Stimulated activated CD4-positive, alpha-beta T cell treated with anti-CD3 and anti-CD28 coated beads, Interleukin-4, amount 100 ng/mL, for 48 hours (primary cell): ENCODE data around the gene MAPKBP1.

Experiments used
- DNase-seq, 2 donors: peaks; one replicate each; pipeline ENCODE4 v3.0.0-alpha.2; 2020; ENCODE audit warnings: low read depth in 2 of 2

MAPKBP1 gene

GRCh38 chr15:41850482-41851166, 76.3 kb downstream of the MAPKBP1 start:
- DNase-seq = no peak

GRCh38 chr15:41851167-41851523, 76.9 kb downstream of the MAPKBP1 start:
- DNase-seq = no peak

DNA sequence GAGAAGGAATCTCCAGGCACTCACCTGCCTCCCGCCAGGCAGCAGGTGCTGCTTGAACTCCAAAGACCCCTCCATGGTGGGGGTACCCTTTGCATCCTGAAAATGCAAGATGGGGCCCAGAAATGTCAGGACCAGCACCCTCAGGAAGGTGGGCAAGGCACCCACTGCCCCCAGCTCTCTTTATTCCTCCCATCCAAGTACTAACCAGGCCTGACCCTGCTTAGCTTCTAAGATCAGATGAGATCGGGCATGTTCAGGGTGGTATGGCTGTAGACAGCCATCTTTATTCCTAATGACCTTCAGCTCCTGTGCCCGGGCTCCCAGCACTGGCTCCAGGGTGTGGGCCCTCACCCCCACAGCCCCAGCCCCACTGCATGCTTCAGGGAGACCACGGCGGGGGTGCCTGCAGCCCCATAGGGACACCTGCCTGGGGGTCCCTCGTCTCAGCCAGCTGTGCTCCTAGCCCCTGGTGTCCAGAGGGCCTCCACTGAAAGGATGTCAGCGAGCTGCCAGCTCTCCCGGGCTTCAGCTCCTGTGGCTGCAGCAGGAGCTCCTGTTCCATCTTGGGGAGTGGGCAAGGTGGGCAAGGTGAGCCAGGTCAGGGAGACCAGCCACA, 77.6 kb downstream of the MAPKBP1 start:
- no peak for DNase-seq

- no peak for DNase-seq
These were observed 78.7 kb downstream of the MAPKBP1 start for GRCh38 chr15:41852736-41853590.

DNA sequence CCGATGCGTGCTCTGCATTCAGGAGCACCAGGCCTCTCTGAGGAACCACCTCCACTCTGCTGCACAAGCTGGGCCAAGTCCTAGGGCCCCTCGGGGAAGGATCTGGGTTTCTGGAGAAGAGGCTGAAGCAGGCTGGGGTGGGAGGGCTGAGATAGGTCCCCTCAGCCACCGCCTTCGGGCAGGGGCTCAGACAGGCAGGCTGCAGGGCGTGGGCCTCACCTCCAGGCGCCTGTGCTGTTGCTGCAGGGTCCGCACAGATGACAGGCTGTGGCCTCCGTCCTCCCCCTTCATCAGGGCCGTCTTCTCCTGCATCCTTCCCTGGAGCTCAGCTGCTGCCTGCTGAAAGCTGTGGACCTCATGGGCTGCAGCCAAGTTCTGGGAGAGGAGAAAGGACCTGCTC, 79.5 kb downstream of the MAPKBP1 start:
- no peak for DNase-seq

DNA sequence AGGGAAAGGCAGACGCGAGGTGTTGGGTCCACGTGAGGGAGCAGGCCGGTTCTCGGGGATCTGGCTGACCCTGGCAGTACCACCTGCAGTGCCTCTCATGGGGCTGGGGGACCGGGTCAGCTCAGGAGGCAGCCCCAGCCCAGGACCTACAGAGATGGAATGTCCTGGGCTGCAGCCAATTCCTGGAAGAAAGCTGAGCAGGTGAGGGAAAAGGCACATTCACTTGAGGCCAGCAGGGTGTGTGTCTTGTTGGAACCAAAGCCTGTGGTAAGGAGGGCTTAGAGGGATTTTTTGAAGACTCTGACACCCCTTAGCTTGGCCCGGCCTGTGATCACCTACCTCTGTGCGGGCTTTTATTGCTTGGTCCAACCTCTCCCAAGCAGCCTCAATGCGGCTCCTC, 80.2 kb downstream of the MAPKBP1 start:
- DNase-seq = no peak

GRCh38 chr15:41855261-41855961, 81.1 kb downstream of the MAPKBP1 start:
- DNase-seq = no peak

DNA sequence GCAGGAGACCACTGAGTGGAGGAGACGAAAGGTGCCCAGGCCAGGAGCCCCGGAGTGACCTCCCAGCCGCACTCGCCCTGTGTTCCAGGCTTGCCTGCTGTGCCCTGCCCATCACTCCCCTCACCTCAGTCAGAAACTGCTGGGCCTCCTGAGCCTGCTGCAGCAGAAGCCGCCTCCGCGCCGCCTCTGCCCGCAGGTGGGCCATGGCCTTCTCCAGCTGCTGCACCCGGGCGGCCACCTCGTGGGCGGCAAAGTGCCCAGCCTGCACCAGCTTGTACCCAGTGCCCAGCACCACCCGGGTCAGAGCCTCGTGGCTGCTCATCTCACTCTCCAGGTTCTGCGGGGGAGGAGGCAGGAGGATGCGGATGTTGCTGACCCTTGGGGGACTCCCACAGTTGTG, 82.0 kb downstream of the MAPKBP1 start:
- no peak for DNase-seq

GRCh38 chr15:41856716-41857115, 82.4 kb downstream of the MAPKBP1 start:
- DNase-seq = no peak

- no peak for DNase-seq
These were observed 83.0 kb downstream of the MAPKBP1 start for GRCh38 chr15:41857316-41857715.

- DNase-seq = no peak
These were observed 84.5 kb downstream of the MAPKBP1 start for GRCh38 chr15:41858756-41859155.

GRCh38 chr15:41860049-41860828, 86.0 kb downstream of the MAPKBP1 start:
- DNase-seq = no peak

- DNase-seq = no peak
These were observed 87.6 kb downstream of the MAPKBP1 start for GRCh38 chr15:41861736-41862356.

DNA sequence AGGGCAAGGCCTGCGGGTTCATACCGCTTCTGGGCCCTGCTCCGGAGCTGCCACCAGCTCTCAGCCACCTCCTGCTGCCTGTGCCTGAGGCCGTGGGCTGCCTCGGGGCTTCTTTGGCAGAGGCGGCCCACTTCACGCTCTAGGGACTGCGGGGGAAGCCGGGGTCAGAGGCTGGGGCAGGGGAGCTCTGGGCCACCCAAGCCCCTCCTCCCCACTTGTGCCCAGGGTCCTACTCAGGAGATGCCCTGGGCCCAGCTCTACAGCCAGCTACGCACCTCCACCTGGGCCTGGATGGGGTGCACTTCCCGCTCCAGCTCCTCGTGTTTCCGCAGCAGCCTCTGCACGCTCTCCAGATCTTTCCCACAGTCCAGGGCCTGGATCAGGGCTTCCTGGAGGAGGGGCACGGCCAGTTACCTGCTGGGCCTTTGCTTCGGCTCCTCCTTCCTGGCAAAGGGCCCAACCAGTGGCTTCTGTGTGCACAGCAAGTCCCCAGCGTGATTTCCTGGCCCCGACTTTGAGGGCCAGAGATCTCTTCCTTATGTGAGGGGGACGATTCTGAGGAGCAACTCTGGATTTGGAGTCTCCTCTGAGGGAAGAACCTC, 88.3 kb downstream of the MAPKBP1 start:
- no peak for DNase-seq

- DNase-seq = no peak
These were observed 91.3 kb downstream of the MAPKBP1 start for GRCh38 chr15:41865490-41866055.

DNA sequence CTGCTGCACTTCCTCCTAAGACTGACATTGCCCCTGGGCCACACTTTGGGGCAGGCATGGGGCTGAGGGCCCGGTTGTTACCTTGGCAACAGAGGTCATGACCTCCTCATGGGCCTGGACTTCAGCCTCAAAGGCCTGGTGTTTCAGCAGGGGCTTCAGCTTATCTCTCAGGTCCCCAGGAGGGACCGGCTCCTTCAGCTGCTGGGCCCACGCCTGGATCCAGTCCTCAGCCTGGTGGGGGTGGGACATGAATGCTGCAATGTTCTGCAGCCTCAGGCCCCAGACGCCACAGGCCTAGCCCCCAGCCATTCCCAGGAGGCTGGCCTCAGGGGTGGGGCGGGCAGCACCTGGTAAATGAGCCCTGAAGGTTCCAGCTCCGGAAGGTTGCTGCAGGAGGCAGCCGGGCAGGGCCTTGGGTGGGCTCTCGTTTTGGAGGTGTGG, 92.0 kb downstream of the MAPKBP1 start:
- DNase-seq = no peak

DNA sequence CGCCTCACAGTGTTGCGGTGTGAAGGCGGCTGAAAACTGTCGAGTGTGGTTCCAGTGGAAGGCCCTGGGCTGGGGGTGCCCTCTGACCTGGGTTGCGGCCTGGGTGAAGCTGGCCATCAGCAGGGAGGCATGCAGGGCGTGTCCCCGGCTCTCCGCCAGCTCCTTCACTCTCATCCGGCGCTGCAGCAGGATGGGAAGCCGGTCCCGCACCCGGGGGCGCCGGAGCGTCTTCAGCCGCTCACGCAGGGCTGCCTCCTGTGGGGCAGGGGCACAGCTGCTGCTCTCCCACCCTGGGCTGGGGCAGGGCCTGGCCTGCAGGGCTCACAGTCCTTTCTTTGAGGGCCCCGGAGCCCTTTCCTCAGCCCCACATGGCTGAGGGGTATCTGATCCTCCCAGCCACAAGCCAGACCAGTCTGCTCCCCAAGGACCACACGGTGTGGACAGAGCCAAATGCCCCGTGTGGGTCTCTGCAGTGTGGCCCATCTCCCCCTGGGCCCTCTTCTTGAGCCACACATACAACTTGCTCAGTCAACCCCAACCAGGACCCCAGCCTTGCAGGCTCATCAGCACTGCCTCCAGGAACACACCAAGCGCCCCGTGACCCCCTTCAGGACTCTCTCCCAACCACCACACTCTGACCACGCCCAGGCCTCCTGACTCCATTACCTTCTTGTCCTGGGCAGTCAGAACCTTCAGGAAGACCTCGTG, 92.7 kb downstream of the MAPKBP1 start:
- no peak for DNase-seq

GRCh38 chr15:41868321-41868720, 94.0 kb downstream of the MAPKBP1 start:
- DNase-seq = no peak
